Hepatocyte (in vitro differentiated cells): ENCODE data around the gene IRX5.
A peak's percentile ranks its signal among the peaks of the same experiment; 100 is the strongest.

Experiments
- EZH2phosphoT487 ChIP-seq: fragments of 200-600 bp; sonication (generic); IDR thresholded peaks from one replicate; pipeline ENCODE4 v1.6.1; 2018; ENCODE audit warnings: antibody characterized with exemption, mild to moderate bottlenecking, low read depth, moderate library complexity; ENCODE audit not compliant: unreplicated experiment, severe bottlenecking
- TF ChIP-seq, protein P1 (sequence below): fragments of 200-600 bp; sonication (generic); IDR thresholded peaks from 2 replicates; pipeline ENCODE4 v1.5.1; 2016; ENCODE audit warnings: antibody characterized with exemption, mild to moderate bottlenecking; ENCODE audit not compliant: poor library complexity

DNA sequence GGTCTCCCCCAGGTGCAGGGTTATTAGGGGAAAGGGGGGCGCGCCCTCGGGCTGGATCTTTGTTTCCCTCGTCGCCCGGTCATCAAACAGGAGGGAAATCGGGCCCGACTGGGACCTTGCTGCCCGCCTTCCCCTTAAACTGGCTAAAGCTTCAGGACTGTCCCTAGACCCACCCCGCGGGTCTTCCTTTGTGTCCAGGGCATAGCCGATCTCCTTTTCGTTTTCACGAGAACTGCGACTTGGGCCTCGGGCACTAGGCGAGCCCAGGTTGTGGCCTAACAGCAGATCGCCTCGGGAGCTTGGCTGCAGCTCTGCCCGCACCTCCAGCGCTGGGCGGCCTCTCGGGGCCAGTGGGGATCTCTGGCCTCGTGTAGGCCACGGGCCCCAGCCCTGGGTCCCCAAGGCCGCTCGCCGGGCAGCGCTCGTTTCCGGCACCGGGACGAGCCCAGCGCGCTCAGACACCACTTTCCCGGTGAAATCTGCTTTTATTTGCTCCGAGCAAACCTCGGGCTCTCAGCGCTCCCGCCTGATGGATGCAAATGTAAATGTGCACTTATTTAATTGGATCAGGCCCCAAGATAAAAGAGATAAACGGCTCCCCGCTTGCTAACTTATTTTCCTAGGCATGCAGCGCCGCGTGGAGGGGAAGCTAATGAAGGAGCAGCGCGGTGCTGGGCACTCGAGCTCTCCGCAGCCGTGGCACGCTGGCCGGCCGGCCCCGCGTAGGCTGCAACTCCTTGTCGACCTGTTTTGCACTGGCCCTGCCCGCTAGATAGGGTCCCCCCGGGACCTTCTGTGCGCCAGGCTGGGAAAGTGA is 7.8 kb downstream of the IRX5 start:
- TF ChIP-seq, protein P1, sequence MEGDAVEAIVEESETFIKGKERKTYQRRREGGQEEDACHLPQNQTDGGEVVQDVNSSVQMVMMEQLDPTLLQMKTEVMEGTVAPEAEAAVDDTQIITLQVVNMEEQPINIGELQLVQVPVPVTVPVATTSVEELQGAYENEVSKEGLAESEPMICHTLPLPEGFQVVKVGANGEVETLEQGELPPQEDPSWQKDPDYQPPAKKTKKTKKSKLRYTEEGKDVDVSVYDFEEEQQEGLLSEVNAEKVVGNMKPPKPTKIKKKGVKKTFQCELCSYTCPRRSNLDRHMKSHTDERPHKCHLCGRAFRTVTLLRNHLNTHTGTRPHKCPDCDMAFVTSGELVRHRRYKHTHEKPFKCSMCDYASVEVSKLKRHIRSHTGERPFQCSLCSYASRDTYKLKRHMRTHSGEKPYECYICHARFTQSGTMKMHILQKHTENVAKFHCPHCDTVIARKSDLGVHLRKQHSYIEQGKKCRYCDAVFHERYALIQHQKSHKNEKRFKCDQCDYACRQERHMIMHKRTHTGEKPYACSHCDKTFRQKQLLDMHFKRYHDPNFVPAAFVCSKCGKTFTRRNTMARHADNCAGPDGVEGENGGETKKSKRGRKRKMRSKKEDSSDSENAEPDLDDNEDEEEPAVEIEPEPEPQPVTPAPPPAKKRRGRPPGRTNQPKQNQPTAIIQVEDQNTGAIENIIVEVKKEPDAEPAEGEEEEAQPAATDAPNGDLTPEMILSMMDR, result peak; percentile 13
- TF ChIP-seq EZH2phosphoT487, result peak; percentile 63
